GM12878 (cell line): Measurements from ENCODE around the gene CACNA1G.

Experiments
- ASH2L ChIP-seq: fragments of 300-600, 200-600 bp; sonication (generic); IDR thresholded peaks from 2 replicates; pipeline ENCODE4 v1.6.1; 2017; ENCODE audit warnings: low read depth, mild to moderate bottlenecking, borderline replicate concordance
- CREB1 ChIP-seq: IDR thresholded peaks from 2 replicates; pipeline ENCODE4 v1.6.1; 2012; ENCODE audit warnings: low read depth, mild to moderate bottlenecking, inconsistent platforms
- HCFC1 ChIP-seq: fragments of 150-350 bp; IDR thresholded peaks from 2 replicates; pipeline ENCODE4 v1.6.1; 2014; ENCODE audit warnings: low read length
- JUND ChIP-seq: IDR thresholded peaks from 2 replicates; pipeline ENCODE4 v1.6.1; 2012; ENCODE audit warnings: low read depth, mild to moderate bottlenecking, low read length, improper control_type of control experiment, moderate library complexity
- POLR2AphosphoS2 ChIP-seq: IDR thresholded peaks from 2 replicates; pipeline ENCODE4 v1.6.1; 2011; ENCODE audit warnings: low read depth, mild to moderate bottlenecking, low read length, improper control_type of control experiment, moderate library complexity
- RBBP5 ChIP-seq: fragments of 200-600 bp; sonication (generic); conservative IDR thresholded peaks from 2 replicates; pipeline ENCODE4 v1.6.1; 2016
- RFX5 ChIP-seq: IDR thresholded peaks from 2 replicates; pipeline ENCODE4 v1.6.1; 2011; ENCODE audit warnings: low read depth, low read length, improper control_type of control experiment
- SIN3A ChIP-seq: IDR thresholded peaks from 2 replicates; pipeline ENCODE4 v1.6.1; 2012; ENCODE audit warnings: low read depth, low read length, improper control_type of control experiment
- TCF7 ChIP-seq: IDR thresholded peaks from 2 replicates; pipeline ENCODE4 v1.6.1; 2014; ENCODE audit warnings: antibody characterized with exemption, borderline replicate concordance
- YY1 ChIP-seq: IDR thresholded peaks from 2 replicates; pipeline ENCODE4 v1.6.1; 2011; ENCODE audit warnings: low read depth, mild to moderate bottlenecking, low read length
- TF ChIP-seq, protein P1 (sequence below), 3 experiments: IDR thresholded peaks in 2 of 3; conservative IDR thresholded peaks in 1 of 3; 2 replicates each; pipeline ENCODE4 v1.5.1; 2011; ENCODE audit warnings: low read depth in 3 of 3, low read length in 3 of 3, mild to moderate bottlenecking in 3 of 3, control low read depth in 2 of 3, moderate library complexity in 2 of 3, inconsistent platforms in 1 of 3, mixed read lengths in 1 of 3; ENCODE audit not compliant: control insufficient read depth in 2 of 3, insufficient read depth in 1 of 3; ENCODE audit errors: extremely low read depth in 1 of 3
- TF ChIP-seq, protein P2 (sequence below): IDR thresholded peaks from 2 replicates; pipeline ENCODE4 v1.6.1; 2011; ENCODE audit warnings: low read depth, low read length, improper control_type of control experiment, borderline replicate concordance

DNA sequence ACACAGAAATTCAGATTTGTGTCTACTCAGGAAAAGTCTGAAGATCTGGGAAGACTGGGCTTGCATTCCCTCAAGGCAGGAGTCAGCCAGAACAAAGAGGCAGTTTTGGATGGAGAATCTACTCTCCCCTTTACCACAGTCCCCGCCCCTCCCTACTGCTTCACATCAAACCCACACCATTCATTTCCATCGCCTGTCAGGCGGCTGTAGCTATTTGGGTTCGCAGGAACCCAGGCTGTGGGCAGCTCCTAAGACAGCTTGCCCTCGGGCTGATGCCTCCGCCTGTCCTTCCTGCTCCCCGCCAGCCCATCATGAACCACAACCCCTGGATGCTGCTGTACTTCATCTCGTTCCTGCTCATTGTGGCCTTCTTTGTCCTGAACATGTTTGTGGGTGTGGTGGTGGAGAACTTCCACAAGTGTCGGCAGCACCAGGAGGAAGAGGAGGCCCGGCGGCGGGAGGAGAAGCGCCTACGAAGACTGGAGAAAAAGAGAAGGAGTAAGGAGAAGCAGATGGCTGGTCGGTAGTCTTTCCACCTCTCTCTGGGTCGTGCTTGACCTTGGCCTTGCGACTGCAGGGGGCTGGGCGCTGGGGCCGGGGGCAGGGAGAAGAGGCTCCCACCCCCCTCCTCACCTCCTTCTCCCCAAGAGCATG lies 47.1 kb downstream of the CACNA1G start:
- TF ChIP-seq, protein P1, sequence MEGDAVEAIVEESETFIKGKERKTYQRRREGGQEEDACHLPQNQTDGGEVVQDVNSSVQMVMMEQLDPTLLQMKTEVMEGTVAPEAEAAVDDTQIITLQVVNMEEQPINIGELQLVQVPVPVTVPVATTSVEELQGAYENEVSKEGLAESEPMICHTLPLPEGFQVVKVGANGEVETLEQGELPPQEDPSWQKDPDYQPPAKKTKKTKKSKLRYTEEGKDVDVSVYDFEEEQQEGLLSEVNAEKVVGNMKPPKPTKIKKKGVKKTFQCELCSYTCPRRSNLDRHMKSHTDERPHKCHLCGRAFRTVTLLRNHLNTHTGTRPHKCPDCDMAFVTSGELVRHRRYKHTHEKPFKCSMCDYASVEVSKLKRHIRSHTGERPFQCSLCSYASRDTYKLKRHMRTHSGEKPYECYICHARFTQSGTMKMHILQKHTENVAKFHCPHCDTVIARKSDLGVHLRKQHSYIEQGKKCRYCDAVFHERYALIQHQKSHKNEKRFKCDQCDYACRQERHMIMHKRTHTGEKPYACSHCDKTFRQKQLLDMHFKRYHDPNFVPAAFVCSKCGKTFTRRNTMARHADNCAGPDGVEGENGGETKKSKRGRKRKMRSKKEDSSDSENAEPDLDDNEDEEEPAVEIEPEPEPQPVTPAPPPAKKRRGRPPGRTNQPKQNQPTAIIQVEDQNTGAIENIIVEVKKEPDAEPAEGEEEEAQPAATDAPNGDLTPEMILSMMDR (IDR thresholded peaks at IDR 0.05 in 2 of 3, conservative IDR thresholded peaks at IDR 0.05 in 1 of 3; ENCODE audit: control insufficient read depth in 2 of 3, extremely low read depth in 1 of 3, insufficient read depth in 1 of 3, low read depth in 3 of 3, low read length in 3 of 3): no peak
- TF ChIP-seq, protein P2, sequence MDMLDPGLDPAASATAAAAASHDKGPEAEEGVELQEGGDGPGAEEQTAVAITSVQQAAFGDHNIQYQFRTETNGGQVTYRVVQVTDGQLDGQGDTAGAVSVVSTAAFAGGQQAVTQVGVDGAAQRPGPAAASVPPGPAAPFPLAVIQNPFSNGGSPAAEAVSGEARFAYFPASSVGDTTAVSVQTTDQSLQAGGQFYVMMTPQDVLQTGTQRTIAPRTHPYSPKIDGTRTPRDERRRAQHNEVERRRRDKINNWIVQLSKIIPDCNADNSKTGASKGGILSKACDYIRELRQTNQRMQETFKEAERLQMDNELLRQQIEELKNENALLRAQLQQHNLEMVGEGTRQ: no peak
- TF ChIP-seq RFX5: no peak
- no peak for TF ChIP-seq ASH2L
- TF ChIP-seq JUND: no peak
- TF ChIP-seq HCFC1: no peak
- TF ChIP-seq SIN3A: no peak
- TF ChIP-seq TCF7: no peak
- TF ChIP-seq CREB1: no peak
- no peak for TF ChIP-seq YY1
- no peak for TF ChIP-seq RBBP5
- no peak for TF ChIP-seq POLR2AphosphoS2
